Measurements from ENCODE around the gene GSX1. TPM values are rescaled to one million over a fixed set of nuclear protein-coding genes. Genes with fewer than 3 reads are reported as not detected.
"Not testable (repeated sequence)": the region's sequence is repeated elsewhere in the genome, so short reads cannot be mapped to it uniquely, and the experiment has no call there.

GSX1 gene
- not detected for total RNA-seq (2021; fragmentation: NEBNext Ultra II Directional; extraction: Animal tissue kit (Norgen Biotek cat#: 25700))
- long read RNA-seq, result 0 reads

GRCh38 chr13:27792393-27793218, at the start of gene GSX1:
Gene GSX1, plus strand, starts transcription at chr13:27792483. Its CDS starts 208 bp downstream, at chr13:27792691.
- TF ChIP-seq, protein P1, sequence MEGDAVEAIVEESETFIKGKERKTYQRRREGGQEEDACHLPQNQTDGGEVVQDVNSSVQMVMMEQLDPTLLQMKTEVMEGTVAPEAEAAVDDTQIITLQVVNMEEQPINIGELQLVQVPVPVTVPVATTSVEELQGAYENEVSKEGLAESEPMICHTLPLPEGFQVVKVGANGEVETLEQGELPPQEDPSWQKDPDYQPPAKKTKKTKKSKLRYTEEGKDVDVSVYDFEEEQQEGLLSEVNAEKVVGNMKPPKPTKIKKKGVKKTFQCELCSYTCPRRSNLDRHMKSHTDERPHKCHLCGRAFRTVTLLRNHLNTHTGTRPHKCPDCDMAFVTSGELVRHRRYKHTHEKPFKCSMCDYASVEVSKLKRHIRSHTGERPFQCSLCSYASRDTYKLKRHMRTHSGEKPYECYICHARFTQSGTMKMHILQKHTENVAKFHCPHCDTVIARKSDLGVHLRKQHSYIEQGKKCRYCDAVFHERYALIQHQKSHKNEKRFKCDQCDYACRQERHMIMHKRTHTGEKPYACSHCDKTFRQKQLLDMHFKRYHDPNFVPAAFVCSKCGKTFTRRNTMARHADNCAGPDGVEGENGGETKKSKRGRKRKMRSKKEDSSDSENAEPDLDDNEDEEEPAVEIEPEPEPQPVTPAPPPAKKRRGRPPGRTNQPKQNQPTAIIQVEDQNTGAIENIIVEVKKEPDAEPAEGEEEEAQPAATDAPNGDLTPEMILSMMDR (IDR thresholded peaks at IDR 0.05), result no peak
- peak within 1 kb of the TSS; percentile 85; the same call in 1 of the 2 replicates for H3K4me3 Mint-ChIP-seq
- peaks cover 13% of the 10 kb centered on the region for H3K36me3 Mint-ChIP-seq (ENCODE audit: low read depth)
- peaks cover 18% of the 10 kb centered on the region for H3K4me1 Mint-ChIP-seq (ENCODE audit: low read depth)
- H3K9me3 Mint-ChIP-seq, result peaks cover 6% of the 10 kb centered on the region; the same call in 1 of the 2 replicates
- peaks cover 71% of the 10 kb centered on the region for H3K27me3 Mint-ChIP-seq (ENCODE audit: insufficient read depth)
- H3K27ac Mint-ChIP-seq, result no peak within 1 kb of the TSS
- peak; percentile 13 for DNase-seq

DNA sequence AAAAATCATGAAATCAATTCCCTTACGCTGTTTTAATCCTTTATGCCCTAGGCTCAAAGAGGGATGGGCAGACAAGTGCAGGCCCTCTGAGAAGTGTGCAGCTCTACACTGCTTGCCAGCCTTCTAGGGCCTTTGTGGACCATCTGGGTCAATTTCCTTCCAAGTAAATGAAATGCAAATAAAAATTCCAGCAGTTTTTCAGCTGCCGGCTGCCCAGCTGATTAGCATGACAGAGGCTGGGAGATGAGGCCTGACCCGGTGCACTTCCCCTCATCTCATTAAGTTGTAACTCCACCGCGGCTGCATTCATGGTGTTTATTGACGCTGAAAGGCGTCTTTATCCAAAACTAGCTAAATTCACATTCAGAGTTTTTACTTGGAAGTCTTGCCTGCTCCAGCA, 47.5 kb upstream of the GSX1 start:
- no peak overlapping the region for H3K27ac Mint-ChIP-seq
- no peaks in the 10 kb centered on the region for H3K36me3 Mint-ChIP-seq (ENCODE audit: low read depth)
- H3K4me1 Mint-ChIP-seq (ENCODE audit: low read depth), result no peaks in the 10 kb centered on the region
- TF ChIP-seq, protein P1 (IDR thresholded peaks at IDR 0.05), result no peak
- DNase-seq, result no peak
- no peak overlapping the region for H3K4me3 Mint-ChIP-seq
- H3K27me3 Mint-ChIP-seq (ENCODE audit: insufficient read depth), result peaks cover 29% of the 10 kb centered on the region
- H3K9me3 Mint-ChIP-seq, result peaks cover 6% of the 10 kb centered on the region; the same call in 1 of the 2 replicates

- peaks cover 6% of the 10 kb centered on the region; the same call in 1 of the 2 replicates for H3K9me3 Mint-ChIP-seq
- H3K4me1 Mint-ChIP-seq (ENCODE audit: low read depth), result no peaks in the 10 kb centered on the region
- H3K27ac Mint-ChIP-seq, result no peak overlapping the region
- no peak for DNase-seq
- H3K36me3 Mint-ChIP-seq (ENCODE audit: low read depth), result no peaks in the 10 kb centered on the region
- H3K27me3 Mint-ChIP-seq (ENCODE audit: insufficient read depth), result peaks cover 29% of the 10 kb centered on the region
- TF ChIP-seq, protein P1 (IDR thresholded peaks at IDR 0.05), result no peak
- H3K4me3 Mint-ChIP-seq, result no peak overlapping the region
These were observed 47.0 kb upstream of the GSX1 start for GRCh38 chr13:27745301-27745700.

DNA sequence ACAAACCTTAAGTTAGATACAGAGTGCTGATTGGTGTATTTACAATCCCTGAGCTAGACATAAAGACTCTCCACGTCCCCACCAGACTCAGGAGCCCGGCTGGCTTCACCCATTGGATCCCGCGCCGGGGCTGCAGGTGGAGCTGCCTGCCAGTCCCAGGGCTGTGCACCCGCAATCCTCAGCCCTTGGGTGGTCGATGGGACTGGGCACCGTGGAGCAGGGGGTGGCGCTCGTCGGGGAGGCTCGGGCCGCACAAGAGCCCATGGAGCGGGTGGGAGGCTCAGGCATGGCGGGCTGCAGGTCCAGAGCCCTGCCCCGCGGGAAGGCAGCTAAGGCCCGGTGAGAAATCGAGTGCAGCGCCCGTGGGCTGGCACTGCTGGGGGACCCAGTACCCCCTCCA, 44.1 kb upstream of the GSX1 start:
- not testable (repeated sequence) for H3K4me3 Mint-ChIP-seq; H3K9me3 Mint-ChIP-seq; H3K36me3 Mint-ChIP-seq (ENCODE audit: low read depth); H3K27ac Mint-ChIP-seq; DNase-seq; H3K4me1 Mint-ChIP-seq (ENCODE audit: low read depth)
- peaks cover 18% of the 10 kb centered on the region for H3K27me3 Mint-ChIP-seq (ENCODE audit: insufficient read depth)

DNA sequence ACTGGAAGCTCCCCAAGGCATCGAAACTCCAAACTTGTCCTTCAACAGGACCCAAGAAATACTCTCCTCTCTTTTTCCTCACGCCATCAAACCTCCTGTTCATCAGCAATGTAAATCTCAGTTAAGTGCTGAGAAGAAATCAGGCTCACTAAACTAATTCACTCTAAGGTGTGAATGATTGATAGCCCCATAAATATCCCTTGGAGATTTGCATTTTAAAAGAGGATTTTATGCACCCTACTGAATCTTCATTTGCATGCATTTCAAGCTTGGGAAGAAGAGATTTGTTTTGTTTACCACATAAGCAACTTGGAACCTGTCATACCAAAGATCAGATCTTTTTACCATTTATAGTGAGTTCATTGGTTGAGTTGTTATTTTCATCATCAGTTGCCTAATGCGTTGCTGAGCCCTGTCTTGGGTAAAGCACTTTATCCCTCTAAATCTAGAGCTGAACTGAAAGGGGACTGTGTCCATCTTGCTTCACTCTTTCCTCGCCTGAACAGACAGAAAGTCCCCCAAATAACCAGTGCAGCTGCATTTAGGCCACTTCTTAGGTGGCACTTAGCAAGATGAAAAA, 40.2 kb upstream of the GSX1 start:
- TF ChIP-seq, protein P1 (IDR thresholded peaks at IDR 0.05), result no peak
- DNase-seq, result no peak
- H3K4me1 Mint-ChIP-seq (ENCODE audit: low read depth), result no peaks in the 10 kb centered on the region
- H3K27me3 Mint-ChIP-seq (ENCODE audit: insufficient read depth), result peaks cover 9% of the 10 kb centered on the region
- no peak overlapping the region for H3K27ac Mint-ChIP-seq
- no peaks in the 10 kb centered on the region for H3K36me3 Mint-ChIP-seq (ENCODE audit: low read depth)
- no peak overlapping the region for H3K4me3 Mint-ChIP-seq
- H3K9me3 Mint-ChIP-seq, result peaks cover 12% of the 10 kb centered on the region; the same call in 1 of the 2 replicates

- Mint-ChIP-seq H3K4me3 (no peak overlapping the region), H3K4me1 (ENCODE audit: low read depth) (no peaks in the 10 kb centered on the region), H3K27ac (no peak overlapping the region), H3K36me3 (ENCODE audit: low read depth) (no peaks in the 10 kb centered on the region), H3K27me3 (ENCODE audit: insufficient read depth) (peaks cover 17% of the 10 kb centered on the region), H3K9me3 (no peaks in the 10 kb centered on the region)
- no peak for DNase-seq
- TF ChIP-seq, protein P1 (IDR thresholded peaks at IDR 0.05), result no peak
These were observed 26.6 kb upstream of the GSX1 start for GRCh38 chr13:27765650-27766049.

All from HFFc6 (cell line).